Neural cell (in vitro differentiated cells): ENCODE measurements around the gene C12orf42. TPM values are rescaled to one million over a fixed set of nuclear protein-coding genes. Genes with fewer than 3 reads are reported as not detected.

ENCODE experiments used
- H2AFZ ChIP-seq: fragments of 200-600, 300-800 bp; sonication (generic), shearing (Covaris generic); 2 replicates; pipeline ENCODE4 v1.6.0; 2014; ENCODE audit warnings: low read depth, mild to moderate bottlenecking, antibody characterized with exemption, low read length, moderate library complexity
- H3F3A ChIP-seq: fragments of 200-600 bp; shearing (Covaris generic); 2 replicates; pipeline ENCODE4 v1.6.1; 2016; ENCODE audit warnings: mild to moderate bottlenecking, moderate library complexity, mixed read lengths, antibody characterized with exemption, low read length; ENCODE audit not compliant: insufficient read depth, poor library complexity, severe bottlenecking
- H3K27ac ChIP-seq: fragments of 200-600, 300-800 bp; sonication (generic), shearing (Covaris generic); 2 replicates; pipeline ENCODE4 v1.5.1; 2014; ENCODE audit warnings: mild to moderate bottlenecking, low read length, moderate library complexity
- H3K27me3 ChIP-seq: fragments of 300-800, 200-600 bp; sonication (generic), shearing (Covaris generic); 2 replicates; pipeline ENCODE4 v1.6.0; 2014; ENCODE audit warnings: mild to moderate bottlenecking, low read depth, low read length, moderate library complexity; ENCODE audit not compliant: insufficient read depth
- H3K36me3 ChIP-seq: fragments of 300-800, 200-600 bp; sonication (generic), shearing (Covaris generic); 2 replicates; pipeline ENCODE4 v1.5.1; 2014; ENCODE audit warnings: mild to moderate bottlenecking, antibody characterized with exemption, low read length, moderate library complexity; ENCODE audit not compliant: insufficient read depth
- H3K4me2 ChIP-seq: fragments of 300-800, 200-600 bp; sonication (generic), shearing (Covaris generic); 2 replicates; pipeline ENCODE4 v1.6.0; 2014; ENCODE audit warnings: mild to moderate bottlenecking, low read length
- H3K4me3 ChIP-seq: fragments of 300-800, 200-600 bp; sonication (generic), shearing (Covaris generic); 2 replicates; pipeline ENCODE4 v1.5.1; 2014; ENCODE audit warnings: mild to moderate bottlenecking, low read length, moderate library complexity
- H3K79me2 ChIP-seq: fragments of 200-600 bp; shearing (Covaris generic); replicated peaks from 2 replicates; pipeline ENCODE4 v1.6.0; 2014; ENCODE audit warnings: mild to moderate bottlenecking, low read length, moderate library complexity; ENCODE audit not compliant: insufficient read depth
- H3K9ac ChIP-seq: fragments of 300-800, 200-600 bp; sonication (generic), shearing (Covaris generic); 2 replicates; pipeline ENCODE4 v1.6.1; 2016; ENCODE audit warnings: mild to moderate bottlenecking, low read length, mixed read lengths
- H3K9me2 ChIP-seq: fragments of 200-600 bp; shearing (Covaris generic); 2 replicates; pipeline ENCODE4 v1.6.1; 2016; ENCODE audit warnings: mild to moderate bottlenecking, low read length, mixed read lengths; ENCODE audit not compliant: insufficient read depth
- H3K9me3 ChIP-seq: fragments of 200-600, 300-800 bp; sonication (generic), shearing (Covaris generic); 2 replicates; pipeline ENCODE4 v1.6.1; 2016; ENCODE audit warnings: mild to moderate bottlenecking, mixed run types, low read length, moderate library complexity, mixed read lengths
- H4K20me1 ChIP-seq: fragments of 200-600 bp; shearing (Covaris generic); 2 replicates; pipeline ENCODE4 v1.6.1; 2016; ENCODE audit warnings: mild to moderate bottlenecking, mixed run types; ENCODE audit not compliant: insufficient read depth
- CTCF ChIP-seq: fragments of 450-650 bp; IDR thresholded peaks from 2 replicates; pipeline ENCODE4 v1.5.1; 2014; ENCODE audit warnings: antibody characterized with exemption, mild to moderate bottlenecking, moderate library complexity; ENCODE audit not compliant: poor library complexity, severe bottlenecking
- EP300 ChIP-seq: fragments of 450-650 bp; conservative IDR thresholded peaks from 2 replicates; pipeline ENCODE4 v1.6.1; 2014; ENCODE audit warnings: antibody characterized with exemption, mild to moderate bottlenecking, moderate library complexity; ENCODE audit not compliant: poor library complexity, severe bottlenecking
- EZH2 ChIP-seq: fragments of 200-600, 300-800 bp; shearing (Covaris generic), sonication (generic); IDR thresholded peaks from 2 replicates; pipeline ENCODE4 v1.6.1; 2014; ENCODE audit warnings: antibody characterized with exemption, low read length, borderline replicate concordance, mild to moderate bottlenecking; ENCODE audit not compliant: insufficient read depth, poor library complexity, severe bottlenecking
- MXI1 ChIP-seq: fragments of 450-650 bp; conservative IDR thresholded peaks from 2 replicates; pipeline ENCODE4 v1.6.1; 2014; ENCODE audit warnings: antibody characterized with exemption, mild to moderate bottlenecking; ENCODE audit not compliant: poor library complexity, severe bottlenecking
- POLR2AphosphoS5 ChIP-seq: IDR thresholded peaks from 2 replicates; pipeline ENCODE4 v1.6.1; 2012
- RAD21 ChIP-seq: fragments of 450-650 bp; conservative IDR thresholded peaks from 2 replicates; pipeline ENCODE4 v1.6.1; 2014; ENCODE audit warnings: antibody characterized with exemption, mild to moderate bottlenecking, moderate library complexity
- REST ChIP-seq: IDR thresholded peaks from 2 replicates; pipeline ENCODE4 v1.6.1; 2012; ENCODE audit warnings: borderline replicate concordance
- SMC3 ChIP-seq: fragments of 450-650 bp; conservative IDR thresholded peaks from 2 replicates; pipeline ENCODE4 v1.6.1; 2014; ENCODE audit warnings: antibody characterized with exemption, mild to moderate bottlenecking, moderate library complexity; ENCODE audit not compliant: poor library complexity
- TAF1 ChIP-seq: IDR thresholded peaks from 2 replicates; pipeline ENCODE4 v1.6.1; 2012; ENCODE audit warnings: low read depth
- polyA plus RNA-seq: library from polyadenylated mRNA; depleted of rRNA; stranded (reverse); fragments of >200 nt; gene quantifications from 2 replicates; pipeline ENCODE4 v1.2.3, GENCODE V29; 2014

Gene C12orf42
- polyA plus RNA-seq, 1 donor from 2014 or later = 0.54 TPM

GRCh38 chr12:103382736-103383346 is 112.9 kb downstream of the C12orf42 start:
- TF ChIP-seq SMC3 (no peak), MXI1 (no peak), CTCF (no peak), POLR2AphosphoS5 (no peak), RAD21 (no peak), TAF1 (no peak), REST (no peak), EZH2 (no peak), EP300 (no peak)
- H3K4me3 ChIP-seq = no peak overlapping the region
- no peaks in the 10 kb centered on the region for H3K27me3 ChIP-seq
- no peak overlapping the region for H3K9ac ChIP-seq
- no peaks in the 10 kb centered on the region for H3F3A ChIP-seq
- H3K36me3 ChIP-seq = no peaks in the 10 kb centered on the region
- no peaks in the 10 kb centered on the region for H3K9me2 ChIP-seq
- H3K79me2 ChIP-seq = no peaks in the 10 kb centered on the region
- no peaks in the 10 kb centered on the region for H4K20me1 ChIP-seq
- no peaks in the 10 kb centered on the region for H3K9me3 ChIP-seq
- H3K27ac ChIP-seq = no peak overlapping the region
- H2AFZ ChIP-seq = no peak overlapping the region
- no peak overlapping the region for H3K4me2 ChIP-seq

GRCh38 chr12:103382119-103382518 is 113.6 kb downstream of the C12orf42 start:
- Histone ChIP-seq H3K36me3 (no peaks in the 10 kb centered on the region), H2AFZ (no peak overlapping the region), H3F3A (no peaks in the 10 kb centered on the region), H3K27me3 (no peaks in the 10 kb centered on the region), H3K4me3 (no peak overlapping the region), H4K20me1 (no peaks in the 10 kb centered on the region), H3K79me2 (no peaks in the 10 kb centered on the region), H3K9me2 (no peaks in the 10 kb centered on the region), H3K9ac (no peak overlapping the region), H3K27ac (no peak overlapping the region), H3K4me2 (no peak overlapping the region), H3K9me3 (no peaks in the 10 kb centered on the region)
- TF ChIP-seq EP300 = no peak
- TF ChIP-seq TAF1 = no peak
- TF ChIP-seq RAD21 = no peak
- TF ChIP-seq EZH2 = no peak
- TF ChIP-seq SMC3 = no peak
- no peak for TF ChIP-seq REST
- TF ChIP-seq MXI1 = no peak
- no peak for TF ChIP-seq POLR2AphosphoS5
- no peak for TF ChIP-seq CTCF
